Parathyroid adenoma (tissue), 2 donors: ENCODE data around the gene TMEM231.

Source experiments
- H2AFZ ChIP-seq: fragments of 300-600 bp; sonication (generic); one replicate; pipeline ENCODE4 v1.7.0; 2017; ENCODE audit warnings: antibody characterized with exemption, mild to moderate bottlenecking
- H3K27ac ChIP-seq: fragments of 300-600 bp; sonication (generic); one replicate; pipeline ENCODE4 v1.7.0; 2017
- H3K27me3 ChIP-seq: fragments of 300-600 bp; sonication (generic); one replicate; pipeline ENCODE4 v1.7.0; 2017; ENCODE audit warnings: low read length; ENCODE audit not compliant: control insufficient read depth, insufficient read depth
- H3K36me3 ChIP-seq: fragments of 300-600 bp; sonication (generic); one replicate; pipeline ENCODE4 v1.7.0; 2017; ENCODE audit warnings: low read length; ENCODE audit not compliant: control insufficient read depth, insufficient read depth
- H3K4me1 ChIP-seq: fragments of 300-600 bp; sonication (generic); one replicate; pipeline ENCODE4 v1.7.0; 2017; ENCODE audit warnings: control low read depth
- H3K4me2 ChIP-seq: fragments of 300-600 bp; sonication (generic); one replicate; pipeline ENCODE4 v1.7.0; 2017; ENCODE audit warnings: low read length
- H3K4me3 ChIP-seq: fragments of 300-600 bp; sonication (generic); one replicate; pipeline ENCODE4 v1.7.0; 2017; ENCODE audit warnings: low read depth, low read length
- H3K79me2 ChIP-seq: fragments of 300-600 bp; sonication (generic); one replicate; pipeline ENCODE4 v1.7.0; 2017; ENCODE audit warnings: control low read depth
- H3K9ac ChIP-seq: fragments of 300-600 bp; sonication (generic); one replicate; pipeline ENCODE4 v1.7.0; 2017; ENCODE audit warnings: mild to moderate bottlenecking
- H3K9me3 ChIP-seq: fragments of 300-600 bp; sonication (generic); one replicate; pipeline ENCODE4 v1.7.0; 2017; ENCODE audit warnings: low read length; ENCODE audit not compliant: control insufficient read depth
- CTCF ChIP-seq: fragments of 300-600 bp; sonication (generic); IDR thresholded peaks from one replicate; pipeline ENCODE4 v1.7.0; 2017; ENCODE audit warnings: antibody characterized with exemption, mild to moderate bottlenecking
- donor health status: primary hyperparathyroidism.

The TMEM231 gene

GRCh38 chr16:75555707-75556430 is at the start of gene TMEM231:
TSS of gene TMEM231 (minus strand) at chr16:75556252. CDS start at chr16:75556209, 43 bp downstream.
- H3K4me3 ChIP-seq: peak within 1 kb of the TSS; percentile 73
- H3K27me3 ChIP-seq: no peaks in the 10 kb centered on the region
- H3K27ac ChIP-seq: peak within 1 kb of the TSS; percentile 70
- peak within 1 kb of the TSS; percentile 95 for H3K4me2 ChIP-seq
- no peak for TF ChIP-seq CTCF
- peak within 1 kb of the TSS; percentile 40 for H3K9ac ChIP-seq
- no peaks in the 10 kb centered on the region for H3K9me3 ChIP-seq
- peaks cover 10% of the 10 kb centered on the region for H3K79me2 ChIP-seq
- H3K36me3 ChIP-seq: no peaks in the 10 kb centered on the region
- H3K4me1 ChIP-seq: no peaks in the 10 kb centered on the region
- H2AFZ ChIP-seq: peak within 1 kb of the TSS; percentile 75

GRCh38 chr16:75603241-75603640 is 47.2 kb upstream of the TMEM231 start:
- no peak for TF ChIP-seq CTCF
- no peak overlapping the region for H3K9ac ChIP-seq

GRCh38 chr16:75599452-75600277 is 43.6 kb upstream of the TMEM231 start:
- Histone ChIP-seq H3K9ac (no peak overlapping the region), H3K27ac (no peak overlapping the region), H3K4me2 (no peak overlapping the region), H3K4me3 (no peak overlapping the region), H3K79me2 (no peaks in the 10 kb centered on the region), H3K27me3 (no peaks in the 10 kb centered on the region), H2AFZ (no peak overlapping the region), H3K4me1 (no peaks in the 10 kb centered on the region), H3K9me3 (no peaks in the 10 kb centered on the region), H3K36me3 (no peaks in the 10 kb centered on the region)
- TF ChIP-seq CTCF: no peak

More at GRCh38 chr16:75603241-75603640, 47.2 kb upstream of the TMEM231 start:
- Histone ChIP-seq H3K27me3 (no peaks in the 10 kb centered on the region), H3K36me3 (no peaks in the 10 kb centered on the region), H2AFZ (no peak overlapping the region), H3K79me2 (no peaks in the 10 kb centered on the region), H3K4me3 (no peak overlapping the region), H3K9me3 (no peaks in the 10 kb centered on the region), H3K4me2 (no peak overlapping the region), H3K27ac (no peak overlapping the region), H3K4me1 (no peaks in the 10 kb centered on the region)

- no peaks in the 10 kb centered on the region for H3K36me3 ChIP-seq
- H3K27ac ChIP-seq: no peak overlapping the region
- no peaks in the 10 kb centered on the region for H3K4me1 ChIP-seq
- no peaks in the 10 kb centered on the region for H3K27me3 ChIP-seq
- H3K9me3 ChIP-seq: no peaks in the 10 kb centered on the region
- no peak overlapping the region for H3K9ac ChIP-seq
- H3K4me2 ChIP-seq: no peak overlapping the region
- no peak for TF ChIP-seq CTCF
- no peak overlapping the region for H3K4me3 ChIP-seq
- H3K79me2 ChIP-seq: no peaks in the 10 kb centered on the region
- no peak overlapping the region for H2AFZ ChIP-seq
Observed at GRCh38 chr16:75593825-75594820, 38.1 kb upstream of the TMEM231 start.
